NAMALWA (cell line): ENCODE measurements around the gene GCC2.
A peak's percentile ranks its signal among the peaks of the same experiment; 100 is the strongest.
"Not testable (repeated sequence)": the region's sequence is repeated elsewhere in the genome, so short reads cannot be mapped to it uniquely, and the experiment has no call there.

Experiments
- DNase-seq: peaks from one replicate; pipeline ENCODE4 v3.0.0-alpha.2; 2015; ENCODE audit warnings: low spot score

The GCC2 gene

GRCh38 chr2:108448678-108449409 is at the start of gene GCC2:
GCC2 (plus strand) TSS chr2:108449206; CDS start chr2:108449275, 69 bp downstream.
- peak; percentile 96 for DNase-seq

DNA sequence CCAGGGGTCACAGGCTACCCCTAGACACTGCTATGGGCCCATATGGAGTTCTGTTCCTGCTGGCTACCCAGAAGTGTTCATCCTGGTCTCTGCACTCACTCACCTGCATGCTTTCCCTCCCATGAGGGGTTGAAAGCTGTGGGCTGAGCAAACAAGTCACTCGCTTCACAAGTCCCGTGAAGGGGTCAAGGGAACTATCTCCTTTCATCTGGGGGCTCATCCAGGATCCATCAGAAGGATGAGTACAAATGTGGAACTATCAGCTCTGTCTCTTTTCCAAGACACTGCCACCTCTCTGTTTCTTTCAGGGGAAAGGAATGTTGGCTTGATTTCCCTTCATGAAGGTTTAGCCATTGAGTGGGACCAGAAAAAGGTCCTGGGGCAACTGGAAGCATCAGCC is 49.5 kb upstream of the GCC2 start:
- no peak for DNase-seq

DNA sequence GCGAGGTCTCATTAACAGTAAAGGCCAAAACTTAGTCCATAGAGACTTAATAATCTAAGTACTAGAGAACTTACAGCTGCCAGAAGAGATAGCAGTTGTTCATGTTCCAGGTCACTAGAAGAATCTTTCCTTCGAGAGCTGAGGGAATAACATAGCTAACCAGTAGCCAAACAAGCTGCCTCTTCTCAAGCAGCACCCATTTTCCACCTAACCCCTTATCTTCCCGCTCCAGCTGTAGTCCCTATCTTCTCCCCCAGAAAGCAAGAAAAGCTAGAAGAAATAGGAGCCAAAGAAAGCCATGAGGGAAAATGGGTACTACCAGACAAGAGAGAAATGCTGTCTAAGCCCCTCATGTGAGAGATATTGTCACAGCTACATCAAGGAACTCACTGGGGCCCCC is 47.2 kb upstream of the GCC2 start:
- DNase-seq, result no peak

DNA sequence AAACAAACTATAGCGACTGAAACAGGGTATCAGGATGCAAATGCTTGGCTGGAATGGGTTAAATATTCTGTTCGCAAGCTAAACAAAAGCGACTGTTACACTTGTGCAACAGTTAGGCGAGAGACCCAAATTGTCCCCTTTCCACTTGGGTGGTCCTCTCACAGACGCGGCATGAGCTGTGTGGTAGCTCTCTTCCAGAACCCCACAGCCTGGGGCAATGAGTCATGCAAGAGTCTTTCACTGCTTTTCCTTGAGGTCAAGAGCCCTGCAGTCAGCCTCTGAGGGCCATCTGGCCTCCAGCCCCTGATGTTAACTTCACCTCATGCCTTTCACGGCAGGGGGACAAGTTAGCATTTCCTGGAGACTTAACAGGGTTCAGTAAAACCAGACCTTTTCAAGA is 45.5 kb upstream of the GCC2 start:
- no peak for DNase-seq

GRCh38 chr2:108404784-108405397 is 44.1 kb upstream of the GCC2 start:
- no peak for DNase-seq

DNA sequence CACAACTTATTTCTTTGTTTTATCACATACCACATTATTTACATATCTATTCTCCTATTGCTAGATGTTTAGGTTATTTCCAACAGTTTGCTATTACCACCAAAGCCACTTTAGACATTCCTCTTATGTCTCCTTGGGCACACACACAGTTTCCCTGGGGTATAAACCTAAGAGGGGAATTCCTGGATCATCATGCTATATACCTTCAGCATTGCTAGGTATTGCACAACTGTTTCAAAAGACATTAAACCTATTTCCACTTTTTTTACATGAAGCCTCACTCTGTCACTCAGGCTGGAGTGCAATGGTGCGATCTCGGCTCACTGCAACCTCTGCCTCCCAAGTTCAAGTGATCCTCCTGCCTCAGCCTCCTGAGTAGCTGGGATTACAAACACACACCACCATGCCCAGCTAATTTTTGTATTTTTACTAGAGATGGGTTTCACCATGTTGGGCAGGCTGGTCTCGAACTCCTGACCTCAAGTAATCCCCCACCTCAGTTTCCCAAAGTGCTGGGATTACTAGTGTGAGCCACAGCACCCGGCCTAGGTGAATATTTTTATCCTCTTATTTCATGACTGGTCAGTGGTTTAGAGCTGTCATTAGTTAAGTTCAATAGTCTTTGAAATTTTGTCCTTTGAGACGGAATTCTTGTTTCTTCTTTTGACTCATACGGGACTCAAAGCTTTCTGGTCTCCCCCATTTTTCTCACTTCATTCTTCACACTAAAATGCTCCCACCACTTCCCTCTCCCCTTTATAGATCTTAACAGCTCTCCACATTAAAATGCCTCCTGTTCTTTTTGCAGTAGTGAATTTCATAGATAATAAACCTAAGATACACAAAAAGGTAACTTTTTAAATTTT is 40.9 kb upstream of the GCC2 start:
- DNase-seq, result no peak

DNA sequence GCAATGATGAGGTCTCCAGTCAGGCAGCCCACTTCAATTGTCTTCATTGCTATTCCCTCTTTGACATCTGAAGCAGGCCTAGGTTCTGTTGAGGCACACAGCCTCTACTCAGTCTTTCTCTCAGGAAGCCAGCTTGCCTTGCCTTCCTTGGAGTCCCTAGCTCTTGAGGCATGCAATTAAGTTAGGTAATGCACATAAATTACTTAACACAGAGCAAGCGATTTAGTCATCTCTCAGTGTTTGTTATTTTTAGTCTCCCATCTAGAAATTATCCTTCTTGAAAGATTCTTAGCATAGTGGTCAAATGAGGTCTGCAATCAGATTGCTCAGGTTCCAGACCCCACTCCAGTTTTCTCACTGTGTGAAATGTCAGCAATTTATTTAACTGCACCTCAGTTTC is 39.2 kb upstream of the GCC2 start:
- DNase-seq, result no peak

DNA sequence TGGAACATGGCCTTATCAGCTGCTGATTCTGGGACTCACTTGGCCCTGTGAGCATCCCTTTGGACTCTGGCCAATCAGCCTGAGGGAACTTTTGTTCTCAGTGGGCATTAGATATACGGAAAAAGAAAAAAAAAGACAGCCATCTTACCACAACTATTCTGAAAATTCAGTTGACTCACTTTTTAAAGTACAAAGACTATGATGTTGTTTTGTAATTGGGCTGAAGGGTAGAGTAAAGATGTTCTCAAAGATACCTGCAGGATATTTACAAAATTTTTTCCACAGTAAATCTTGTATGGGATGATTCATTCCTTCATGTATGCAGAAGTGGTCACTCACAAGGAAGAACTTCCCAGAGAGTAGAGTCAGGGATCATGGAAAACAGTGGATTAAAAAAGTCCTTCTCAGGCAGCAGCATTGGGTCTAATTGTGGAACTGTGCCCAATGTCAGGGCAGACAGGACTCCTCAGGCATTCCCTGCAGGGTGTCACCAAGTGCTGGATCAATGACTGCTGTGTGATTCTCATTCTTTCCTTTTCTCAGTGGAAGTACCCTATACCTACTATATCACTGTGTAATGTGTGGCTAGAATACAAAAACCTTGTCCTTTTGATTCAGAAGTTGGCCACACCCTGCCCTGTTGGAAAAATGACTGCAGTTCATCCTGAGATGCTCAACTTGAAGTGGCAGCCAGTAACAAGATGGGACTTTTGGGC is 35.9 kb upstream of the GCC2 start:
- no peak for DNase-seq

- no peak for DNase-seq
Measured at GRCh38 chr2:108413711-108414095, 35.3 kb upstream of the GCC2 start.

DNA sequence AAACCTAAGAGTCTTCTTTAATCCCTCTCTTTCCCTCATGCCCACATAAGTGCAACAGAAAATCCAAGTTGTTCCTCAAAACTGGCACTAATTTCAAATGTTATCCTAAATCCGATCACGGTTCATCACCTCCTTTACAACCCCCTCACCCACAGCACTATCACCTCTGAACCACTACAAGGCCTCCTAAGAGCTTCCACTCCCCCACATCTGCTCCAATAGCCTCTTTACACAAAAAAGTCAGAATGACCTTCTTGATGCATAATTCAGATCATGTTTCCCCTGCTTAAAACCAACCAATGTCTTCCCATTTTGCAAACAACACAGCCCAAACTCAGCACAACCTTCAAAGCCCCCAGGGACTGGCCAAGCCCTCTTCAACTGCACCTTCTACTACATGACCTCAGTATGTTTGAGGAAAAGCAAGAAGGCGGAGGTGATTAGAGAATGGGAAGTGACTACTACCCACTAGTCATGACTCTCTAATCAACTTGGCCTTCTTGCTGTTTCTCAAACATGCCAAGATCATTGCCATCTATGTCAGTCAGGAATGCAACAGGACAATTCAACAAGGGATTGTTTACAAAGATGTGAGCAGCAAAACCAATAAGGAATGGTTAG is 34.6 kb upstream of the GCC2 start:
- DNase-seq, result no peak

- no peak for DNase-seq
Measured at GRCh38 chr2:108414945-108415344, 34.1 kb upstream of the GCC2 start.

GRCh38 chr2:108417254-108417653 is 31.8 kb upstream of the GCC2 start:
- peak; percentile 5 for DNase-seq

GRCh38 chr2:108418416-108418815 is 30.6 kb upstream of the GCC2 start:
- no peak for DNase-seq

DNA sequence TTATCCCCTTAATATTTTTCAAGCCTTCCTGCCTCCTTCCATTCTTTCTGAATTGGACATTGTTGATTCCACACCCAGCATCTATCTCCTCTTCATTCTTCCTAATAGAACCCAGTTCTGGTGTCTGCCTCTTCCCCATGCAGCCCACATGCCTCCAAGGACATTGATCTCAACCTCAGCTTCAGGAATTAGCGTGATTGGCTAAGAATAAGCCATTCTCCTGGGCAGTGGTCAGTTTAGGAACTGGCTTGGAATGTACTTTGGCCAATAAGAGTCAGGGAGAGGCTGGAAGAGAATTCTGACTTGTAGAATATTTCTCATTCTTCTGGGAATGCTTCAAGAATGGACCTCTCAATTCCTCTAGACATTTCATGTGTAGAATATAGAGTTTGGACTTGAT is 25.9 kb upstream of the GCC2 start:
- no peak for DNase-seq

- no peak for DNase-seq
Measured at GRCh38 chr2:108423502-108424251, 25.3 kb upstream of the GCC2 start.

GRCh38 chr2:108428286-108429009 is 20.6 kb upstream of the GCC2 start:
- DNase-seq, result no peak

DNA sequence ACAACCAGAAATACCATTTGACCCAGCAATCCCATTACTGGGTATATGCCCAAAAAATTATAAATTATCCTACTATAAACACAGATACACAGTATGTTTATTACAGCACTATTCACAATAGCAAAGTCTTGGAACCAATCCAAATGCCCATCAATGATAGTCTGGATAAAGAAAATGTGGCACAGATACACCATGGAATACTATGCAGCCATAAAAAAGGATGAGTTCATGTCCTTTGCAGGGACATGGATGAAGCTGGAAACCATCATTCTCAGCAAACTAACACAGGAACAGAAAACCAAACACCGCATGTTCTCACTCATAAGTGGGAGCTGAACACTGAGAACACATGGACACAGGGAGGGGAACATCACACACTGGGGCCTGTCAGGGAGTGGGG is 13.4 kb upstream of the GCC2 start:
- not testable (repeated sequence) for DNase-seq

DNA sequence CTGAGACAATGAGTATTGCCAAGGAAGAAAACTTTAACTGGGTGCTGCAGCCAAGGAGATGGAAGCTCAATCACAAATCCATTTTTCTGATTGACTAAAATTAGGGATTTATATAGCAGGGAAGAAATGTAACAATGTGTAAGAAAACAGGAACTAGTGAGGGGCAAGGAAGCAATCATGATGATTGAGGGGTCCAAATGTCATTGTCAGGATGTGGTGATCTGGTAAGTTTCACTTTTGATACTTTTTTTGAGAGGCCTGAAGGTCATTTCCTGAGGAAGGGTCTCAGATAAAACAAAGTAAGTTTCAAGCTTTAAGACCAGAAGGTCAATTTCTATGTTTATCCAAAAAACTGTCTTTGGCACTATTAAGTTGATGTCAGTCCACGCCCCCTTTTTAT is 12.0 kb upstream of the GCC2 start:
- no peak for DNase-seq

- no peak for DNase-seq
Measured at GRCh38 chr2:108441712-108442111, 7.3 kb upstream of the GCC2 start.
